Measurements from ENCODE around the gene ODF2L.

GRCh38 chr1:86352086-86352485 is 44.0 kb downstream of the ODF2L start:
- TF ChIP-seq CTCF (IDR thresholded peaks at IDR 0.05), result no peak
- TF ChIP-seq POLR2AphosphoS5 (IDR thresholded peaks at IDR 0.05), result no peak
- no peak for TF ChIP-seq POLR2A (IDR thresholded peaks at IDR 0.05)
- TF ChIP-seq EP300 (IDR thresholded peaks at IDR 0.05), result no peak
